ENCODE data around the gene FAM234A. TPM values are rescaled to one million over a fixed set of nuclear protein-coding genes. Genes with fewer than 3 reads are reported as not detected.

The FAM234A gene
- polyA plus RNA-seq, 4 donors, result 42.8 to 87.7 (median 73.3) TPM

DNA sequence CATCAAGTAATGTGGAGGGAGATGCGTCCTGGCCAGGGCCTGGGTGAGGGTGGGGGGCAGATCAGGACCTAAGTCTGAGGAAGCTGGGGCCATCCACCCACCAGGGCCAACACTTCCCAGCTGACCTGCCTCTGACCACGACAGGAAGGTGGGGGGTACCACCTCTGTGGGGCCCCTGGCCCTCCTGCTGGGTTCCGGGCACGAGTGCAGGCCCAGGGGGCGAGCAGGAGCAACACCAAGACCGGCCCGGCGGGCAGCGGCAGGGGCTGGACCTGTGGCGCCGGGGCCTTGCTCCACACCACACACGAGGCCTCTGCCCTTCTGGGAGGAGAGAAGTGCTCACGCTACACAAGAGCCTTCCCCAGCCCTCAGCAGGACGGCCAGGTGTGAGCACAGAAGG, 61.7 kb downstream of the FAM234A start:
- DNase-seq (ENCODE audit: low read depth in 4 of 4, low spot score in 3 of 4), result no peak

GRCh38 chr16:296806-297510, 62.3 kb downstream of the FAM234A start:
- no peak for DNase-seq (ENCODE audit: low read depth in 4 of 4, low spot score in 3 of 4)

- no peak for DNase-seq (ENCODE audit: low read depth in 4 of 4, low spot score in 3 of 4)
These were observed 63.2 kb downstream of the FAM234A start for GRCh38 chr16:297832-298231.

- DNase-seq (ENCODE audit: low read depth in 4 of 4, low spot score in 3 of 4), result no peak
These were observed 66.6 kb downstream of the FAM234A start for GRCh38 chr16:301235-301634.

GRCh38 chr16:301950-302349, 67.3 kb downstream of the FAM234A start:
- no peak for DNase-seq (ENCODE audit: low read depth in 4 of 4, low spot score in 3 of 4)

DNA sequence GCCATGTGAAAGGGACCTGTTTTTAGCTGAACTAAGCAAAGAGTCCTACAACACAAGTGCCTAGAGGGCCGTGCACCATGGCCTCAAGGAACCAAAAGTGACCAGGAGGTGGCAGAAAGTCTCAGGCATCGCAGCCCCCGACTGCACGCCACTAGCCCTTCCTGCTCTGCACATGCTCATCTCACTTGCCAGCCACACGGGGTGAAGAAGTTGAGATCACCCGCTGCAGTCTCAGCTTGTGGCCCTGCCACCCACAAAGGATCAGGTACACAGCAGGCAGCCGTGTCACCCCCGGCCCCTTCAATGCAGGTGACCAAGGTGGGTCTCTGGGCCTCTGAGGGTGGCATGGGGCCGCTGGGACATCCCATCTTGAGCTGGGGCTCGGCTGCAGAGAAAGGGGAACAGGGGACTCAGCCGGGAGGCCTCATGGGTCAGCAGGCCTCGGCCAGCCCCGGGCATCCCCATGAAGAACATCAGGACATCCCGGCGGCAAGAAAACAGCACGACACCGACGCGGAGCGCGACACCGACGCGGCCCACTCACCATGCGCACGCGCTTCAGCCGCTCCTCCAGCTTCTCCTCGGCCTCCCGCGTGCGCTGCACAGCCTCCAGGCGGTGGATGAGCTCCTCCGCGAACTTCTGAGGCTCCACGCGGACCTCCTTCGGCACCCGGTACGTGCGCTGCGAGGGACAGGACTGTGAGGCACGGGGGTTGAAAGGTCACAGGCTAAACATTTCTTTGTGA, 69.3 kb downstream of the FAM234A start:
- no peak for DNase-seq (ENCODE audit: low read depth in 4 of 4, low spot score in 3 of 4)

DNA sequence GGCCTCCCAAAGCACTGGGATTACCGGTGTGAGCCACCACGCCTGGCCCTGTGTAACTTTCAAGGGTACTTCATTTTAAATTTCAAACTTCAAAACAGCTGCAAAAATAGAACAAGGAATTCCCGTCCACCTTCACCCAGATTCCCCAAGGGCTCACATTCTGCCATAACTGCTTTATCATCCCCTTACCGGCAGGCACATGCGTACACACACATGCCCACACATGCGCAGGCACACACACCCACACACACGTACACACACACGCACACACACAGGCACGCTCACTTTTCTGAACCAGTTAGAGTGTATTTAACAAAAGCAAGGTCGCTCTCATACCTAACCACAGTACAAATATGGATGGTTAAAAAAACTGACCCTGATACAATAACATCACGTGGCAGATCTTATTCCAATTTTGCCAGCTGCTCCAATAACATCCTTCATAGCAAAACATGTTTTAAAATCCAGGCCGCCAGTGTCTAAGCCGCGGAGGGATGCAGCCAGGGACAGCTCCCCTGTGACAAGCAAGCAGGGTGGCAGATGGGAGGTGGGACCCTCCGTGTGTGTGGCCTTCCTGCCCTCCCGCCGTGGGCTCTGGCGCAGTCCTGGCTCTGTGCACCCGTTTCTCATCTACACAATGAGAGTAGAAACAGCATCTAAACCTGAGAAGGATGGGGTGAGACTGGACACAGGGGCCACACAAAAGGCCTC, 71.5 kb downstream of the FAM234A start:
- no peak for DNase-seq (ENCODE audit: low read depth in 4 of 4, low spot score in 3 of 4)

DNA sequence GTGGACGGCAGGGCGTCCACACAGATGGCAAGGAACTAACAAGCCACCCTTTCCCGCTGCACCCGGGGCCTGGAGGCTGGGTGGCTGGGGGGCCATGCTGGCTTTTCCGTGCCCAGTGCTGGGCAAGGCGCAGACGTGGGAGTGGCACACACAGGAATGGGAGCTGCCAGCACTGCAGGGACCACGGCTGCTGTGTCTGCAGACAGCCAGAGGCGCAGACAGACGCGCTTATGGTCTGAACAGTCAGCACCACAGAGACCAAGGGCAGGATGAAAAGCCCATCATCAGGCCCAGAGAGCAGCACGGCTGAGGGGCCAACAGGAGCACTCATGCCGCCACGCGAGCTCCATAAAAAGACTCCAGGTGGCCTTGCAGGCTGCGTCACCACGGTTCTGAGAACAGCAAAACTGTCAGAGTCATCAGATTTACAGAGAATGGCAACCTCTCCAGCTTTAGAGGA, 72.3 kb downstream of the FAM234A start:
- no peak for DNase-seq (ENCODE audit: low read depth in 4 of 4, low spot score in 3 of 4)

DNA sequence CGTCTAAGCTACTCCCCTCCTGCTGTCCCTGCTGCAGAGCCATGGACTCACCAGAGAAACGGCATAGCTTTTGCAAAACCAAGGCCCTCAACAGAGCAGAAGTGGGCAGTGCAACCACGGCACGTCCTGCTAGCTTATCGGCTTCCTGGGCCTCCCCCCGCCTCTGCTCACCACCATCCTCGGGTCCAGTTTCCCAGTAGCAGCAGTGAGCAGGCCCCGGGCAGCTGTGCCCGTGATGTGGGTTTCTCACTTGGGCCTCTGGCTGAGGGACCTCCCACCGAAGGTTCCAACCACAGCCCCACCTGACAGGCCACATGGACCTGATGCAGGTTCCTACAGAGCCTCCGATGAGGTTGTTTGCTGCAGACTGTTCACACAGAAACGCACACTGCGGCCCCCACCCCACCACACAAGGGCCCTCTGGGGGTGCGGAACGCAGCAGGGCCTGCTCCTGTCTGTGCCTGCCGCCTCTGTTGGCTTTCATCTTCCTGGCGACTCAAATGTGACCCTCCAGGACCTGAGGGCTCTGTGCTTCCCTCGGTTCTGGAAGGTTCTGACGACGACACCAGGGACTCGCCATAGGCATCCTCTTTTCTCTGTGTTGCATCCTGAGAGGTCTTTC, 73.2 kb downstream of the FAM234A start:
- DNase-seq (ENCODE audit: low read depth in 4 of 4, low spot score in 3 of 4), result no peak

- no peak for DNase-seq (ENCODE audit: low read depth in 4 of 4, low spot score in 3 of 4)
These were observed 74.9 kb downstream of the FAM234A start for GRCh38 chr16:309476-309875.

GRCh38 chr16:311725-312124, 77.1 kb downstream of the FAM234A start:
- no peak for DNase-seq (ENCODE audit: low read depth in 4 of 4, low spot score in 3 of 4)

GRCh38 chr16:314351-314750, 79.7 kb downstream of the FAM234A start:
- DNase-seq (ENCODE audit: low read depth in 4 of 4, low spot score in 3 of 4), result no peak

DNA sequence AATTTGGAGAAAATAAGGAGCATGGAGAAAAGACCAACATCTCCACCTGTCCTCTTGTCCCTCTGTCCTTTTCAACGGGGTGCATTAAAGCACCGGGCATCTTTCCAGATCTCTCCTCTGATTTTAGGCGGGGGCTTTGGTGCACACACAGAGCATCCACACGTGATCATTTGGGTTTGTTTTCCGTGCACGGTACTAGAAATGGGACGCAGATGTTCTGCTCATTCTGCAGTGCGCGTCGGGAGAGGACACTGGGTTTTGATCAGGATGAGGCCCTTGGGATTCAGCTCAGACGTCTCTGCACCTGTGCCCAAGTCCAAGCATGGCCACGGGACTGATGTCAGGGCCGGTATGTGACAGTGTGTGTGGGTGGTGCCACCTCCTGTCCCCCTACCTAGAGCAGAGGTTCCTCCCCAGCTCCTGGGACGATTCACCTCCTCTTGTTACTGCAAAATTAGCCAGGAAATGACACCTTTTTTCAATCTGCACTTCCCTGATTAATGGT, 80.2 kb downstream of the FAM234A start:
- DNase-seq (ENCODE audit: low read depth in 4 of 4, low spot score in 3 of 4), result no peak

Other genes with a start within 250 kb of the FAM234A start
- gene POLR3K, start 181.2 kb upstream of the FAM234A start, polyA plus RNA-seq (ENCODE audit: insufficient read length in 4 of 4), result 10 to 100 TPM; 10.3 to 13.0 (median 12.1) TPM
- gene SNRNP25, start 181.0 kb upstream of the FAM234A start, polyA plus RNA-seq (ENCODE audit: insufficient read length in 4 of 4), result 10 to 100 TPM; 34.3 to 46.9 (median 42.6) TPM
- gene RHBDF1, start 162.2 kb upstream of the FAM234A start, polyA plus RNA-seq (ENCODE audit: insufficient read length in 4 of 4), result 10 to 100 TPM; 24.9 to 42.0 (median 28.8) TPM
- 10 to 100 TPM; 19.2 to 29.9 (median 20.8) TPM for gene MPG, start 156.6 kb upstream of the FAM234A start, polyA plus RNA-seq (ENCODE audit: insufficient read length in 4 of 4)
- 10 to 100 TPM; 28.3 to 36.3 (median 30.8) TPM for gene NPRL3, start 96.1 kb upstream of the FAM234A start, polyA plus RNA-seq (ENCODE audit: insufficient read length in 4 of 4)
- gene HBZ, start 82.2 kb upstream of the FAM234A start, polyA plus RNA-seq (ENCODE audit: insufficient read length in 4 of 4), result 1 to 10 TPM in 3 of 4 donors, under 1 TPM in 1; 0.74 to 9.7 (median 3.0) TPM
- gene HBM, start 68.8 kb upstream of the FAM234A start, polyA plus RNA-seq (ENCODE audit: insufficient read length in 4 of 4), result 10 to 100 TPM in 1 of 4 donors, 1 to 10 TPM in 3; 1.5 to 29.2 (median 3.6) TPM
- over 10,000 TPM in 1 of 4 donors, 1,000 to 10,000 TPM in 1, 100 to 1,000 TPM in 2; 628 to 18,307 (median 1,105) TPM for gene HBA2, start 61.9 kb upstream of the FAM234A start, polyA plus RNA-seq (ENCODE audit: insufficient read length in 4 of 4)
- gene HBA1, start 58.1 kb upstream of the FAM234A start, polyA plus RNA-seq (ENCODE audit: insufficient read length in 4 of 4), result over 10,000 TPM in 1 of 4 donors, 100 to 1,000 TPM in 3; 453 to 13,427 (median 759) TPM
- gene HBQ1, start 54.4 kb upstream of the FAM234A start, polyA plus RNA-seq (ENCODE audit: insufficient read length in 4 of 4), result 1 to 10 TPM in 2 of 4 donors, under 1 TPM in 1, not detected in 1; 0.85 to 4.5 (median 1.1) TPM
- gene LUC7L, start 5.4 kb upstream of the FAM234A start, polyA plus RNA-seq (ENCODE audit: insufficient read length in 4 of 4), result 100 to 1,000 TPM in 3 of 4 donors, 10 to 100 TPM in 1; 96.7 to 167 (median 125) TPM
- 1 to 10 TPM in 3 of 4 donors, under 1 TPM in 1; 0.76 to 3.7 (median 2.4) TPM for gene RGS11, start 41.1 kb downstream of the FAM234A start, polyA plus RNA-seq (ENCODE audit: insufficient read length in 4 of 4)
- 1 to 10 TPM; 1.2 to 4.6 (median 2.8) TPM for gene ARHGDIG, start 45.8 kb downstream of the FAM234A start, polyA plus RNA-seq (ENCODE audit: insufficient read length in 4 of 4)
- 1 to 10 TPM in 2 of 4 donors, under 1 TPM in 2; 0.32 to 1.8 (median 0.84) TPM for gene PDIA2, start 48.3 kb downstream of the FAM234A start, polyA plus RNA-seq (ENCODE audit: insufficient read length in 4 of 4)
- gene AXIN1, start 117.9 kb downstream of the FAM234A start, polyA plus RNA-seq (ENCODE audit: insufficient read length in 4 of 4), result 10 to 100 TPM; 14.9 to 22.8 (median 15.8) TPM
- 10 to 100 TPM; 36.9 to 82.5 (median 65.4) TPM for gene MRPL28, start 135.7 kb downstream of the FAM234A start, polyA plus RNA-seq (ENCODE audit: insufficient read length in 4 of 4)
- gene PGAP6, start 147.2 kb downstream of the FAM234A start, polyA plus RNA-seq (ENCODE audit: insufficient read length in 4 of 4), result 10 to 100 TPM; 21.6 to 64.8 (median 56.5) TPM
- gene NME4, start 162.4 kb downstream of the FAM234A start, polyA plus RNA-seq (ENCODE audit: insufficient read length in 4 of 4), result 100 to 1,000 TPM in 3 of 4 donors, 10 to 100 TPM in 1; 97.7 to 141 (median 104) TPM
- 10 to 100 TPM; 17.3 to 31.8 (median 22.7) TPM for gene DECR2, start 167.1 kb downstream of the FAM234A start, polyA plus RNA-seq (ENCODE audit: insufficient read length in 4 of 4)
- gene RAB11FIP3, start 190.8 kb downstream of the FAM234A start, polyA plus RNA-seq (ENCODE audit: insufficient read length in 4 of 4), result 100 to 1,000 TPM in 1 of 4 donors, 10 to 100 TPM in 3; 44.2 to 144 (median 76.4) TPM

All from left renal pelvis (tissue), 4 donors.